GM12878 (cell line): ENCODE results near the gene NDUFV3. TPM values are rescaled to one million over a fixed set of nuclear protein-coding genes. Genes with fewer than 3 reads are reported as not detected.

ENCODE experiments used
- ATAC-seq: fragments of 200-7000 bp; cut with Tn5 transposase; 3 replicates; pipeline ENCODE4 v1.9.1; 2020; ENCODE audit warnings: mild to moderate bottlenecking, moderate library complexity
- BruUV-seq: library from RNA; stranded (reverse); fragments of 400-500 nt; replicated peaks from 2 replicates; lab custom pipeline; 2021; lab: Mats Ljungman, UMichigan
- CTCF ChIA-PET: fragments of 300-600 bp; sonication (Branson Sonifier 250); formaldehyde crosslinking; extraction: SDS; loops from one replicate; lab custom pipeline; 2021; ENCODE audit warnings: inconsistent platforms; lab: Yijun Ruan, JAX
- POLR2A ChIA-PET: fragments of 350-600 bp; formaldehyde crosslinking; extraction: SDS; loops from one replicate; lab custom pipeline; 2021; ENCODE audit warnings: inconsistent platforms; lab: Charles Lee
- RAD21 ChIA-PET: fragments of 300-600 bp; sonication (Branson Sonifier 250); formaldehyde crosslinking; loops from one replicate; lab custom pipeline; 2023; ENCODE audit warnings: antibody characterized with exemption; ENCODE audit not compliant: unreplicated experiment; lab: Charles Lee
- SMC1A ChIA-PET: fragments of 300-600 bp; sonication (Branson Sonifier 250); formaldehyde crosslinking; loops from one replicate; lab custom pipeline; 2023; ENCODE audit not compliant: unreplicated experiment, uncharacterized antibody; lab: Charles Lee
- DNase-seq: peaks from one replicate; pipeline ENCODE4 v3.0.0-alpha.2; 2011; ENCODE audit warnings: low read depth, low spot score
- FAIRE-seq: peaks from 3 replicates; lab custom pipeline; 2011; peaks lifted over from hg19 to GRCh38; lab: Jason Lieb, UNC
- H2AFZ ChIP-seq: 2 replicates; pipeline ENCODE4 v1.6.0; 2011; ENCODE audit warnings: low read depth, low read length, control low read depth; ENCODE audit not compliant: control insufficient read depth
- H3K27ac ChIP-seq: 2 replicates; pipeline ENCODE4 v1.5.1; 2011; ENCODE audit warnings: control low read depth; ENCODE audit not compliant: control insufficient read depth, insufficient read depth
- H3K27me3 ChIP-seq, 2 experiments: replicated peaks in 1 of 2; 2 replicates each; pipeline versions ENCODE4 v1.6.0 to v1.6.1; 2011; ENCODE audit warnings: low read length in 1 of 2; ENCODE audit not compliant: control insufficient read depth in 2 of 2, insufficient read depth in 2 of 2
- H3K36me3 ChIP-seq, 2 experiments: 2 replicates each; pipeline ENCODE4 v1.5.1; 2011; ENCODE audit warnings: low read length in 1 of 2; ENCODE audit not compliant: control insufficient read depth in 2 of 2, insufficient read depth in 2 of 2
- H3K4me1 ChIP-seq: 2 replicates; pipeline ENCODE4 v1.6.1; 2011; ENCODE audit warnings: mild to moderate bottlenecking, low read length, moderate library complexity, mixed read lengths; ENCODE audit not compliant: control insufficient read depth, insufficient read depth
- H3K4me2 ChIP-seq: 2 replicates; pipeline ENCODE4 v1.6.0; 2011; ENCODE audit warnings: control low read depth; ENCODE audit not compliant: control insufficient read depth, insufficient read depth
- H3K4me3 ChIP-seq: fragments of 200-600 bp; sonication (generic); 2 replicates; pipeline ENCODE4 v1.5.1; 2016
- H3K79me2 ChIP-seq: 2 replicates; pipeline ENCODE4 v1.6.0; 2011; ENCODE audit warnings: low read length; ENCODE audit not compliant: control insufficient read depth, insufficient read depth
- H3K9ac ChIP-seq: 2 replicates; pipeline ENCODE4 v1.8.0; 2011; ENCODE audit warnings: low read length, control low read depth, mixed read lengths; ENCODE audit not compliant: control insufficient read depth, insufficient read depth
- H3K9me3 ChIP-seq: replicated peaks from 3 replicates; pipeline ENCODE4 v1.5.1; 2011; ENCODE audit warnings: mild to moderate bottlenecking, low read length; ENCODE audit not compliant: control insufficient read depth, insufficient read depth
- H4K20me1 ChIP-seq: 2 replicates; pipeline ENCODE4 v1.6.0; 2011; ENCODE audit not compliant: control insufficient read depth, insufficient read depth
- FOS ChIP-seq: IDR thresholded peaks from 3 replicates; pipeline ENCODE4 v1.6.1; 2011; ENCODE audit warnings: borderline replicate concordance; ENCODE audit not compliant: insufficient read length; ENCODE audit errors: extremely low read depth
- RUNX3 ChIP-seq: IDR thresholded peaks from 2 replicates; pipeline ENCODE4 v1.6.1; 2012; ENCODE audit warnings: low read length, inconsistent platforms
- STAT1 ChIP-seq: fragments of 450-650 bp; conservative IDR thresholded peaks from 2 replicates; pipeline ENCODE4 v1.6.1; 2014; ENCODE audit warnings: antibody characterized with exemption, mild to moderate bottlenecking
- WGBS: methylation state at CpG from one replicate; pipeline ENCODE4 v1.1.6; 2016; ENCODE audit warnings: low lambda C conversion rate; ENCODE audit not compliant: insufficient replicate concordance, insufficient coverage; ENCODE audit errors: missing lambda C conversion rate; 5-methylcytosine and 5-hydroxymethylcytosine counted together
- in situ Hi-C: fragments of 300-500 bp; cut with MboI; formaldehyde crosslinking; loops from 9 replicates; pipeline ENCODE4 v1.14.3; 2018; ENCODE audit warnings: mixed read lengths
- intact Hi-C: fragments of 100-400 bp; cut with micrococcal nuclease; formaldehyde crosslinking; loops from one replicate; pipeline ENCODE4 v1.14.2; 2022; ENCODE audit not compliant: unreplicated experiment
- polyA plus RNA-seq, 11 experiments: library from polyadenylated mRNA; depleted of rRNA in 4 of 11; unstranded in 6 of 11; stranded (reverse) in 5 of 11; fragments of >200 nt; fragmentation: Nextera tagmentation in 4 of 11; fragmentation: Illumina TruSeq in 1 of 11; extraction: Ambion mirVana in 4 of 11; extraction: Trizol in 1 of 11; gene quantifications; 1 replicate in 1 of 11; 2 replicates in 10 of 11; pipeline versions ENCODE4 v1.2.1 to v1.2.3, GENCODE V29; 2011 to 2016; ENCODE audit warnings: inconsistent platforms in 2 of 11, missing spikeins in 2 of 11, low read depth in 1 of 11
- total RNA-seq, 4 experiments: library from RNA; depleted of rRNA in 3 of 4; stranded (reverse); fragments of >200 nt in 3 of 4; fragmentation: Illumina TruSeq in 1 of 4; extraction: Trizol in 1 of 4; gene quantifications; 2 replicates each; pipeline versions ENCODE4 v1.2.1 to v1.2.3, GENCODE V29; 2013 to 2021
- TF ChIP-seq, protein P1 (sequence below): IDR thresholded peaks from 2 replicates; pipeline ENCODE4 v1.6.1; 2011; ENCODE audit warnings: mild to moderate bottlenecking, low read depth, low read length, moderate library complexity; ENCODE audit not compliant: insufficient replicate concordance
- TF ChIP-seq, protein P2 (sequence below): IDR thresholded peaks from 2 replicates; pipeline ENCODE4 v1.6.1; 2012; ENCODE audit warnings: low read depth, low read length, improper control_type of control experiment
- TF ChIP-seq, protein P3 (sequence below): fragments of 450-650 bp; IDR thresholded peaks from 2 replicates; pipeline ENCODE4 v1.6.1; 2018; ENCODE audit warnings: borderline replicate concordance, mild to moderate bottlenecking; ENCODE audit not compliant: partially characterized antibody
- TF ChIP-seq, protein P4 (sequence below), 3 experiments: IDR thresholded peaks in 2 of 3; conservative IDR thresholded peaks in 1 of 3; 2 replicates each; pipeline ENCODE4 v1.5.1; 2011; ENCODE audit warnings: low read depth in 3 of 3, low read length in 3 of 3, mild to moderate bottlenecking in 3 of 3, control low read depth in 2 of 3, moderate library complexity in 2 of 3, inconsistent platforms in 1 of 3, mixed read lengths in 1 of 3; ENCODE audit not compliant: control insufficient read depth in 2 of 3, insufficient read depth in 1 of 3; ENCODE audit errors: extremely low read depth in 1 of 3

NDUFV3 gene
- total and polyA plus RNA-seq, 10 of the 15 experiments (the other 5 are each of a cell fraction or from before 2014, with no cell fraction given): 7.0 to 44.7 (median 29.9) TPM

DNA sequence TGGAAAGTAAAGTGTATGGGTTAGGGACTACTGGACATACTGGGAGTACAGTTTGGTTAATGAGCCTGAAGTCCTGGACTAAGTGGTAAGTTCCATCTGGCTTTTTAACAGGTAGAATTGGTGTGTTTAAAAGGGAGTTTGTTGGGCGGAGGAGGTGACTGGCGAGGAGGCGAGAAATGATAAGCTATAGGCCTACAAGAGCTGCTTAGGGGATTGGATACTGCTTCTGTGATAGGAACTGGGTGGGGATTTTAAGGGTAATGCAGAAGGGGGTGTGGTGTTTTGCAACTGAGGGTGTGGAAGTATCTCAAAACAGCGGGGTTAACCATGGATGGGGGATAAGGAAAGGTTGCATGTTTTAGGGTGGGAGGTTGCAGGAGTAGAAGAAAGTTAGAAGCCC, 28.8 kb downstream of the NDUFV3 start:
- WGBS: 73% methylated on average over 4 of the region's 4 CpGs
- POLR2A ChIA-PET: no interaction called here
- ATAC-seq (no peak), FAIRE-seq (no peak), DNase-seq (no peak)
- no peak overlapping the region for H3K4me3 ChIP-seq
- no peak overlapping the region for H3K9ac ChIP-seq
- RAD21 ChIA-PET: interaction anchor here (0.7 kb wide), 1 partner anchor 29 kb away, joined by 3 read pairs; no protein-coding TSS in a partner anchor
- H3K9me3 ChIP-seq: no peaks in the 10 kb centered on the region
- no peaks in the 10 kb centered on the region for H3K79me2 ChIP-seq
- H3K4me2 ChIP-seq: no peak overlapping the region
- no peaks in the 10 kb centered on the region for H4K20me1 ChIP-seq
- intact Hi-C loops: loop anchor here (10.0 kb wide), 1 partner anchor 733 kb away; the partner anchor contains the start of genes HSF2BP and RRP1B
- CTCF ChIA-PET: no interaction called here
- H3K27ac ChIP-seq: no peak overlapping the region
- TF ChIP-seq, protein P1, sequence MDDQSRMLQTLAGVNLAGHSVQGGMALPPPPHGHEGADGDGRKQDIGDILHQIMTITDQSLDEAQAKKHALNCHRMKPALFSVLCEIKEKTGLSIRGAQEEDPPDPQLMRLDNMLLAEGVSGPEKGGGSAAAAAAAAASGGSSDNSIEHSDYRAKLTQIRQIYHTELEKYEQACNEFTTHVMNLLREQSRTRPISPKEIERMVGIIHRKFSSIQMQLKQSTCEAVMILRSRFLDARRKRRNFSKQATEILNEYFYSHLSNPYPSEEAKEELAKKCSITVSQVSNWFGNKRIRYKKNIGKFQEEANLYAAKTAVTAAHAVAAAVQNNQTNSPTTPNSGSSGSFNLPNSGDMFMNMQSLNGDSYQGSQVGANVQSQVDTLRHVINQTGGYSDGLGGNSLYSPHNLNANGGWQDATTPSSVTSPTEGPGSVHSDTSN: no peak
- TF ChIP-seq, protein P2, sequence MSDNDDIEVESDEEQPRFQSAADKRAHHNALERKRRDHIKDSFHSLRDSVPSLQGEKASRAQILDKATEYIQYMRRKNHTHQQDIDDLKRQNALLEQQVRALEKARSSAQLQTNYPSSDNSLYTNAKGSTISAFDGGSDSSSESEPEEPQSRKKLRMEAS: no peak
- H2AFZ ChIP-seq: no peak overlapping the region
- SMC1A ChIA-PET: no interaction called here
- BruUV-seq: no TSS peak
- H3K36me3 ChIP-seq: no peaks in the 10 kb centered on the region
- in situ Hi-C loops: no loop called here
- H3K27me3 ChIP-seq: no peaks in the 10 kb centered on the region
- peaks cover 6% of the 10 kb centered on the region for H3K4me1 ChIP-seq

DNA sequence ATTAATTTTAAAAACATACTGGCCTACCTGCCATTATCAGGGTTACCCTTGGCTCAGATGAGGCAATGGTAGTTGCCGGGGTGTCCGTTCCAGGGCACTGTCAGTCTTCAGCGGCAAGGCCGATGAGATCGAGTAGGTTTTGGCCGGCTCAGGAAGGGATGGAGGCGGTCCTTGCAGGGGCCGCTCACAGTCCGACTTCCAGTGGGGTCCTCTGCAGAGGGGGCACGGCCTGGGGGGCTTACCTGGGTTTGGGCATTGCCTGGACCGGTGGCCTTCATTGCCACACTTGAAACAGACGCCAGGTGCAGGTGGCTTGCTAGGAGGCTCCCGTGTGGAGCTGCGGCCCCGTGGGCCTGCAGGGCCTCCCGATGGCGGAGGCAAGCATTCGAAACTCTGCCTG, 29.8 kb downstream of the NDUFV3 start:
- FAIRE-seq: no peak
- ChIA-PET RAD21 (interaction anchor here (0.6 kb wide), 1 partner anchor 11 kb away, joined by 3 read pairs; no protein-coding TSS in a partner anchor), POLR2A (no interaction called here), CTCF (interaction anchor here (0.7 to 1.4 kb wide), 4 partner anchors 14 to 722 kb away, joined by 3 to 5 read pairs (median 3); no protein-coding TSS in a partner anchor), SMC1A (interaction anchor here (0.6 kb wide), 1 partner anchor 733 kb away, joined by 3 read pairs; no protein-coding TSS in a partner anchor)
- Histone ChIP-seq H3K4me1 (peaks cover 6% of the 10 kb centered on the region), H3K79me2 (no peaks in the 10 kb centered on the region), H4K20me1 (no peaks in the 10 kb centered on the region), H3K27ac (no peak overlapping the region), H3K36me3 (no peaks in the 10 kb centered on the region), H3K9ac (no peak overlapping the region), H3K27me3 (no peaks in the 10 kb centered on the region), H2AFZ (no peak overlapping the region), H3K9me3 (no peaks in the 10 kb centered on the region), H3K4me3 (no peak overlapping the region), H3K4me2 (no peak overlapping the region)
- 85% methylated on average over 18 of the region's 18 CpGs for WGBS
- intact Hi-C loops (loop anchor here (10.0 kb wide), 1 partner anchor 732 kb away; the partner anchor contains the start of genes HSF2BP and RRP1B), in situ Hi-C loops (no loop called here)
- no peak for DNase-seq
- no TSS peak for BruUV-seq
- TF ChIP-seq, protein P3, sequence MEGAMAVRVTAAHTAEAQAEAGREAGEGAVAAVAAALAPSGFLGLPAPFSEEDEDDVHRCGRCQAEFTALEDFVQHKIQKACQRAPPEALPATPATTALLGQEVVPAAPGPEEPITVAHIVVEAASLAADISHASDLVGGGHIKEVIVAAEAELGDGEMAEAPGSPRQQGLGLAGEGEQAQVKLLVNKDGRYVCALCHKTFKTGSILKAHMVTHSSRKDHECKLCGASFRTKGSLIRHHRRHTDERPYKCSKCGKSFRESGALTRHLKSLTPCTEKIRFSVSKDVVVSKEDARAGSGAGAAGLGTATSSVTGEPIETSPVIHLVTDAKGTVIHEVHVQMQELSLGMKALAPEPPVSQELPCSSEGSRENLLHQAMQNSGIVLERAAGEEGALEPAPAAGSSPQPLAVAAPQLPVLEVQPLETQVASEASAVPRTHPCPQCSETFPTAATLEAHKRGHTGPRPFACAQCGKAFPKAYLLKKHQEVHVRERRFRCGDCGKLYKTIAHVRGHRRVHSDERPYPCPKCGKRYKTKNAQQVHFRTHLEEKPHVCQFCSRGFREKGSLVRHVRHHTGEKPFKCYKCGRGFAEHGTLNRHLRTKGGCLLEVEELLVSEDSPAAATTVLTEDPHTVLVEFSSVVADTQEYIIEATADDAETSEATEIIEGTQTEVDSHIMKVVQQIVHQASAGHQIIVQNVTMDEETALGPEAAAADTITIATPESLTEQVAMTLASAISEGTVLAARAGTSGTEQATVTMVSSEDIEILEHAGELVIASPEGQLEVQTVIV: no peak
- TF ChIP-seq, protein P4, sequence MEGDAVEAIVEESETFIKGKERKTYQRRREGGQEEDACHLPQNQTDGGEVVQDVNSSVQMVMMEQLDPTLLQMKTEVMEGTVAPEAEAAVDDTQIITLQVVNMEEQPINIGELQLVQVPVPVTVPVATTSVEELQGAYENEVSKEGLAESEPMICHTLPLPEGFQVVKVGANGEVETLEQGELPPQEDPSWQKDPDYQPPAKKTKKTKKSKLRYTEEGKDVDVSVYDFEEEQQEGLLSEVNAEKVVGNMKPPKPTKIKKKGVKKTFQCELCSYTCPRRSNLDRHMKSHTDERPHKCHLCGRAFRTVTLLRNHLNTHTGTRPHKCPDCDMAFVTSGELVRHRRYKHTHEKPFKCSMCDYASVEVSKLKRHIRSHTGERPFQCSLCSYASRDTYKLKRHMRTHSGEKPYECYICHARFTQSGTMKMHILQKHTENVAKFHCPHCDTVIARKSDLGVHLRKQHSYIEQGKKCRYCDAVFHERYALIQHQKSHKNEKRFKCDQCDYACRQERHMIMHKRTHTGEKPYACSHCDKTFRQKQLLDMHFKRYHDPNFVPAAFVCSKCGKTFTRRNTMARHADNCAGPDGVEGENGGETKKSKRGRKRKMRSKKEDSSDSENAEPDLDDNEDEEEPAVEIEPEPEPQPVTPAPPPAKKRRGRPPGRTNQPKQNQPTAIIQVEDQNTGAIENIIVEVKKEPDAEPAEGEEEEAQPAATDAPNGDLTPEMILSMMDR (IDR thresholded peaks at IDR 0.05 in 2 of 3, conservative IDR thresholded peaks at IDR 0.05 in 1 of 3; ENCODE audit: control insufficient read depth in 2 of 3, extremely low read depth in 1 of 3, insufficient read depth in 1 of 3, low read depth in 3 of 3, low read length in 3 of 3): no peak
- TF ChIP-seq FOS (no peak), RUNX3 (no peak), STAT1 (no peak)
- no peak for ATAC-seq
